ENCODE measurements around the gene CNTNAP1.
"Not testable (repeated sequence)": the region's sequence is repeated elsewhere in the genome, so short reads cannot be mapped to it uniquely, and the experiment has no call there.

CNTNAP1 gene

GRCh38 chr17:42657824-42658588 is 24.3 kb upstream of the CNTNAP1 start:
- TF ChIP-seq, protein P1, sequence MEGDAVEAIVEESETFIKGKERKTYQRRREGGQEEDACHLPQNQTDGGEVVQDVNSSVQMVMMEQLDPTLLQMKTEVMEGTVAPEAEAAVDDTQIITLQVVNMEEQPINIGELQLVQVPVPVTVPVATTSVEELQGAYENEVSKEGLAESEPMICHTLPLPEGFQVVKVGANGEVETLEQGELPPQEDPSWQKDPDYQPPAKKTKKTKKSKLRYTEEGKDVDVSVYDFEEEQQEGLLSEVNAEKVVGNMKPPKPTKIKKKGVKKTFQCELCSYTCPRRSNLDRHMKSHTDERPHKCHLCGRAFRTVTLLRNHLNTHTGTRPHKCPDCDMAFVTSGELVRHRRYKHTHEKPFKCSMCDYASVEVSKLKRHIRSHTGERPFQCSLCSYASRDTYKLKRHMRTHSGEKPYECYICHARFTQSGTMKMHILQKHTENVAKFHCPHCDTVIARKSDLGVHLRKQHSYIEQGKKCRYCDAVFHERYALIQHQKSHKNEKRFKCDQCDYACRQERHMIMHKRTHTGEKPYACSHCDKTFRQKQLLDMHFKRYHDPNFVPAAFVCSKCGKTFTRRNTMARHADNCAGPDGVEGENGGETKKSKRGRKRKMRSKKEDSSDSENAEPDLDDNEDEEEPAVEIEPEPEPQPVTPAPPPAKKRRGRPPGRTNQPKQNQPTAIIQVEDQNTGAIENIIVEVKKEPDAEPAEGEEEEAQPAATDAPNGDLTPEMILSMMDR (conservative IDR thresholded peaks at IDR 0.05; ENCODE audit: low read length), result no peak
- no peak for TF ChIP-seq EZH2phosphoT487 (IDR thresholded peaks at IDR 0.05; ENCODE audit: borderline replicate concordance)
- Histone ChIP-seq H3K79me2 (ENCODE audit: insufficient read depth, low read length) (peaks cover 3% of the 10 kb centered on the region; the same call in 1 of the 2 replicates), H3K9me2 (replicated peaks; ENCODE audit: low read depth, low read length) (no peaks in the 10 kb centered on the region), H3K9ac (ENCODE audit: low read depth, low read length, poor library complexity, severe bottlenecking) (no peak overlapping the region), H3K9me3 (ENCODE audit: insufficient read depth, low read depth, low read length) (no peaks in the 10 kb centered on the region), H3K4me2 (ENCODE audit: low read depth, low read length, poor library complexity, severe bottlenecking) (peak overlapping the region; percentile 68), H2AFZ (ENCODE audit: low read length) (no peak overlapping the region), H3K27me3 (ENCODE audit: insufficient read depth, low read length, poor library complexity, severe bottlenecking) (no peaks in the 10 kb centered on the region), H3K4me3 (ENCODE audit: low read length, poor library complexity, severe bottlenecking) (no peak overlapping the region), H3K4me1 (ENCODE audit: insufficient read depth, low read length, poor library complexity, severe bottlenecking) (peaks cover 13% of the 10 kb centered on the region), H3F3A (ENCODE audit: low read depth) (no peaks in the 10 kb centered on the region), H3K36me3 (ENCODE audit: insufficient read depth, low read length) (no peaks in the 10 kb centered on the region), H4K20me1 (ENCODE audit: insufficient read depth, low read length, poor library complexity, severe bottlenecking) (no peaks in the 10 kb centered on the region)

GRCh38 chr17:42659079-42659931 is 23.0 kb upstream of the CNTNAP1 start, which contains the start of gene TUBG2:
Gene TUBG2, plus strand, starts transcription at chr17:42659284. Its CDS starts 220 bp downstream, at chr17:42659504.
- Histone ChIP-seq H3K4me1 (ENCODE audit: insufficient read depth, low read length, poor library complexity, severe bottlenecking) (peaks cover 13% of the 10 kb centered on the region), H3K79me2 (ENCODE audit: insufficient read depth, low read length) (peaks cover 3% of the 10 kb centered on the region; the same call in 1 of the 2 replicates), H3K9ac (ENCODE audit: low read depth, low read length, poor library complexity, severe bottlenecking) (peak within 1 kb of the TSS; percentile 73), H3K27me3 (ENCODE audit: insufficient read depth, low read length, poor library complexity, severe bottlenecking) (no peaks in the 10 kb centered on the region), H3K9me3 (ENCODE audit: insufficient read depth, low read depth, low read length) (no peaks in the 10 kb centered on the region), H2AFZ (ENCODE audit: low read length) (peak within 1 kb of the TSS; percentile 95), H4K20me1 (ENCODE audit: insufficient read depth, low read length, poor library complexity, severe bottlenecking) (no peaks in the 10 kb centered on the region), H3K36me3 (ENCODE audit: insufficient read depth, low read length) (no peaks in the 10 kb centered on the region), H3K9me2 (replicated peaks; ENCODE audit: low read depth, low read length) (no peaks in the 10 kb centered on the region), H3F3A (ENCODE audit: low read depth) (no peaks in the 10 kb centered on the region), H3K4me3 (ENCODE audit: low read length, poor library complexity, severe bottlenecking) (peak within 1 kb of the TSS; percentile 75), H3K4me2 (ENCODE audit: low read depth, low read length, poor library complexity, severe bottlenecking) (peak within 1 kb of the TSS; percentile 68)
- TF ChIP-seq EZH2phosphoT487 (IDR thresholded peaks at IDR 0.05; ENCODE audit: borderline replicate concordance), result no peak
- TF ChIP-seq, protein P1 (conservative IDR thresholded peaks at IDR 0.05; ENCODE audit: low read length), result no peak

DNA sequence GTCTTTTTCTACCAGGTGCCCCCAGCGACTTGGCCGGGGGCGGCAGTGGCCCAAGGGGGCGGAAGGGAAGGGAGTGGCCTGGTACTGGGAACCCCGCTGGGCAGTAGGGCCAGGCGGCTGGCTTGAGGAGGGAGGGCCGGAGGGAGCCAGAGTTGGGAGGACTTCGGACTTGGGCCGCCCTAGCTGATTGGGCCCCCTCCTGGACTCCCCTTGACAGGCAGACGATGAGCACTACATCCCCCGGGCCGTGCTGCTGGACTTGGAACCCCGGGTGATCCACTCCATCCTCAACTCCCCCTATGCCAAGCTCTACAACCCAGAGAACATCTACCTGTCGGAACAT is 22.4 kb upstream of the CNTNAP1 start:
- not testable (repeated sequence) for H3K9me2 ChIP-seq (replicated peaks; ENCODE audit: low read depth, low read length); H3K9me3 ChIP-seq (ENCODE audit: insufficient read depth, low read depth, low read length); H3F3A ChIP-seq (ENCODE audit: low read depth); H3K79me2 ChIP-seq (ENCODE audit: insufficient read depth, low read length); H2AFZ ChIP-seq (ENCODE audit: low read length); H3K36me3 ChIP-seq (ENCODE audit: insufficient read depth, low read length); H4K20me1 ChIP-seq (ENCODE audit: insufficient read depth, low read length, poor library complexity, severe bottlenecking); H3K27me3 ChIP-seq (ENCODE audit: insufficient read depth, low read length, poor library complexity, severe bottlenecking)
- Histone ChIP-seq H3K4me3 (ENCODE audit: low read length, poor library complexity, severe bottlenecking) (peak overlapping the region; percentile 75), H3K4me2 (ENCODE audit: low read depth, low read length, poor library complexity, severe bottlenecking) (peak overlapping the region; percentile 68), H3K4me1 (ENCODE audit: insufficient read depth, low read length, poor library complexity, severe bottlenecking) (peaks cover 13% of the 10 kb centered on the region), H3K9ac (ENCODE audit: low read depth, low read length, poor library complexity, severe bottlenecking) (peak overlapping the region; percentile 73)
